Measurements from ENCODE around the gene TEAD4.

TEAD4 gene

DNA sequence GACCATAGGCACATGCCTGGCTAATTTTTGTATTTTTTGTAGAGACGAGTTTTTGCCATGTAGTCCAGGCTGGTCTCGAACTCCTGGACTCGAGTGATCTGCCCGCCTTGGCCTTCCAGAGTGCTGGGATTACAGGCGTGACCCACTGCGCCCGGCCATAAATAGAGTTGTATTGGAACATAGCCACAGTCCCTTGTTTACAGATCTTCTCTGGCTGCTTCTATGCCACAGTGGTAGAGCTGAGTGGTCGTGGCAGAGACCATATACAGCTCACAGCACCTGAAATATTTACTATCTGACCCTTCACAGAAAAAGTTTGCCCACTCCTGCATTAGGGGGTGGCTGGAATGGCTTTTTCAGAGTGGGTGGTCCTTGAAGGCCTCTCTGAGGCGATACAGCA lies 90.0 kb downstream of the TEAD4 start:
- H3K4me2 ChIP-seq (ENCODE audit: insufficient read depth, low read length), result no peak overlapping the region
- DNase-seq, result no peak

DNA sequence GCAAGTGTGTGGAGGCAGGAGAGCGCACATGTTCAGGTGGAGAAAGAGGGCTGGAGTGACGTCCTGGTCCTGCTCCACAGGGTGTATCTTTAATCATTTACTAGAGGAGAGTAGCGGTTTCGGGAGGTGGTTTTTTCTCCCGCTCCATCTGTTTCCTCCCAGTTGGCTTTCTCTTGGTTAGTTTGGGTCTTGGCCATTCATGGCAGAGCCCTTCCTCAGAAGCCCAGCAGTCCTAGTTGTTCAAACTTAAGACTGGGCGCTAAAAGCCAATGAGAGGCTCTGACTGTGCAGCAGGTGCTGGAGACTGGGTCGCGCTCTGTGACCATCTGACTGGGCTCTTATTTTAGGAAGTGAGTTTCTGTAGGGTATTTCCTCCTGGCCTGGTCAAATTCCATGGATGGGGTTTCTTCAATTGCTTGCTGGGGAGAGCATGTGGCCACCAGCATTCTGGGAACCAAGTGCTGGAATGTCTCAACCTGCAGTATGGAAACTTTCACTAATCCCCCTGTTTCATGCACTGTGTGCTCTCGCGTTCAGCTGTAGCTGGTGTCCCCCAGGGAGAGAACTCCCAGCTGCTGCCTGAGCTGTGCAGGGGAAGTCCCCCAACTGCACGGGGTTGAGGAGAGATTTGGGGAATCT lies 90.5 kb downstream of the TEAD4 start:
- H4K20me1 ChIP-seq (ENCODE audit: insufficient read depth, low read length), result no peaks in the 10 kb centered on the region; the same call in 1 of the 2 replicates
- H3K36me3 ChIP-seq (ENCODE audit: insufficient read depth, low read length), result no peaks in the 10 kb centered on the region
- no peak overlapping the region for H2AFZ ChIP-seq (ENCODE audit: low read depth, low read length)
- H3K9me3 ChIP-seq (ENCODE audit: insufficient read depth, low read length, severe bottlenecking), result no peaks in the 10 kb centered on the region
- DNase-seq, result no peak
- H3K4me3 ChIP-seq (ENCODE audit: low read depth in 1 of 2, low read length in 2 of 2), result no peak overlapping the region
- no peaks in the 10 kb centered on the region for H3K4me1 ChIP-seq (ENCODE audit: insufficient read depth, low read length)
- H3K9ac ChIP-seq (ENCODE audit: low read depth, low read length), result no peak overlapping the region
- ATAC-seq (ENCODE audit: insufficient read depth, low read depth), result no peak
- H3K27ac ChIP-seq (ENCODE audit: low read length), result no peak overlapping the region
- H3K27me3 ChIP-seq (ENCODE audit: insufficient read depth, low read length, poor library complexity), result peaks cover 7% of the 10 kb centered on the region
- TF ChIP-seq, protein P1, sequence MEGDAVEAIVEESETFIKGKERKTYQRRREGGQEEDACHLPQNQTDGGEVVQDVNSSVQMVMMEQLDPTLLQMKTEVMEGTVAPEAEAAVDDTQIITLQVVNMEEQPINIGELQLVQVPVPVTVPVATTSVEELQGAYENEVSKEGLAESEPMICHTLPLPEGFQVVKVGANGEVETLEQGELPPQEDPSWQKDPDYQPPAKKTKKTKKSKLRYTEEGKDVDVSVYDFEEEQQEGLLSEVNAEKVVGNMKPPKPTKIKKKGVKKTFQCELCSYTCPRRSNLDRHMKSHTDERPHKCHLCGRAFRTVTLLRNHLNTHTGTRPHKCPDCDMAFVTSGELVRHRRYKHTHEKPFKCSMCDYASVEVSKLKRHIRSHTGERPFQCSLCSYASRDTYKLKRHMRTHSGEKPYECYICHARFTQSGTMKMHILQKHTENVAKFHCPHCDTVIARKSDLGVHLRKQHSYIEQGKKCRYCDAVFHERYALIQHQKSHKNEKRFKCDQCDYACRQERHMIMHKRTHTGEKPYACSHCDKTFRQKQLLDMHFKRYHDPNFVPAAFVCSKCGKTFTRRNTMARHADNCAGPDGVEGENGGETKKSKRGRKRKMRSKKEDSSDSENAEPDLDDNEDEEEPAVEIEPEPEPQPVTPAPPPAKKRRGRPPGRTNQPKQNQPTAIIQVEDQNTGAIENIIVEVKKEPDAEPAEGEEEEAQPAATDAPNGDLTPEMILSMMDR (IDR thresholded peaks at IDR 0.05; ENCODE audit: borderline replicate concordance, extremely low read depth, low read length, poor library complexity, severe bottlenecking), result no peak
- TF ChIP-seq EZH2 (IDR thresholded peaks at IDR 0.05; ENCODE audit: borderline replicate concordance, low read depth, low read length, severe bottlenecking), result no peak
- H3K79me2 ChIP-seq (ENCODE audit: insufficient read depth, low read length), result no peaks in the 10 kb centered on the region
- no peak overlapping the region for H3K4me2 ChIP-seq (ENCODE audit: insufficient read depth, low read length)

More for the DNA sequence above, 90.0 kb downstream of the TEAD4 start:
- H3K36me3 ChIP-seq (ENCODE audit: insufficient read depth, low read length), result no peaks in the 10 kb centered on the region
- H3K4me1 ChIP-seq (ENCODE audit: insufficient read depth, low read length), result no peaks in the 10 kb centered on the region
- TF ChIP-seq, protein P1 (IDR thresholded peaks at IDR 0.05; ENCODE audit: borderline replicate concordance, extremely low read depth, low read length, poor library complexity, severe bottlenecking), result no peak
- no peak for TF ChIP-seq EZH2 (IDR thresholded peaks at IDR 0.05; ENCODE audit: borderline replicate concordance, low read depth, low read length, severe bottlenecking)
- peaks cover 7% of the 10 kb centered on the region for H3K27me3 ChIP-seq (ENCODE audit: insufficient read depth, low read length, poor library complexity)
- H2AFZ ChIP-seq (ENCODE audit: low read depth, low read length), result no peak overlapping the region
- no peaks in the 10 kb centered on the region for H3K79me2 ChIP-seq (ENCODE audit: insufficient read depth, low read length)
- H3K9me3 ChIP-seq (ENCODE audit: insufficient read depth, low read length, severe bottlenecking), result no peaks in the 10 kb centered on the region
- H3K9ac ChIP-seq (ENCODE audit: low read depth, low read length), result no peak overlapping the region
- ATAC-seq (ENCODE audit: insufficient read depth, low read depth), result no peak
- no peak overlapping the region for H3K4me3 ChIP-seq (ENCODE audit: low read depth in 1 of 2, low read length in 2 of 2)
- H4K20me1 ChIP-seq (ENCODE audit: insufficient read depth, low read length), result no peaks in the 10 kb centered on the region; the same call in 1 of the 2 replicates
- H3K27ac ChIP-seq (ENCODE audit: low read length), result no peak overlapping the region

DNA sequence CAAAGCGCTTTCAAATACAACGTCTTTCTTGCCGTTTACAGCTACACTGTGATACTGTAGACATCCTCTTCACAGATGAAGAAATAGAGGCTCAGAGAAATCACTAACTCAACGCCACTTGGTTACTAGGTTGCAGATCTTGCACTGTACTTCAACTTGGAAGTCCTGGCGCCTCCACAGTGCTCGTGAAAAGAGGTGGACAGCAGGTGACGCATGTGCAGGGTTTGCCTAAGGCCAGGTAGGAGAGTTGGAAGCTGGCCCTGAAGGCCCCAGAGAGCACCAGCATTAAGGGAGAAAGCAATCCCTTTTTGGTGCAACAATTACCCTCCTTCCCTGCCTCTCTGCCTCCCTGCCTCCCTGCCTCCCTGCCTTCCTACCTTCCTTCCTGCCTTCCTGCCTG lies 95.2 kb downstream of the TEAD4 start:
- no peaks in the 10 kb centered on the region for H4K20me1 ChIP-seq (ENCODE audit: insufficient read depth, low read length)
- TF ChIP-seq, protein P1 (IDR thresholded peaks at IDR 0.05; ENCODE audit: borderline replicate concordance, extremely low read depth, low read length, poor library complexity, severe bottlenecking), result no peak
- no peak for TF ChIP-seq EZH2 (IDR thresholded peaks at IDR 0.05; ENCODE audit: borderline replicate concordance, low read depth, low read length, severe bottlenecking)
- ATAC-seq (ENCODE audit: insufficient read depth, low read depth), result no peak

More for the DNA sequence above, 95.2 kb downstream of the TEAD4 start:
- Histone ChIP-seq H2AFZ (ENCODE audit: low read depth, low read length) (no peak overlapping the region), H3K27me3 (ENCODE audit: insufficient read depth, low read length, poor library complexity) (peaks cover 12% of the 10 kb centered on the region), H3K9me3 (ENCODE audit: insufficient read depth, low read length, severe bottlenecking) (no peaks in the 10 kb centered on the region), H3K9ac (ENCODE audit: low read depth, low read length) (no peak overlapping the region), H3K4me2 (ENCODE audit: insufficient read depth, low read length) (no peak overlapping the region), H3K4me3 (ENCODE audit: low read depth in 1 of 2, low read length in 2 of 2) (no peak overlapping the region), H3K4me1 (ENCODE audit: insufficient read depth, low read length) (no peaks in the 10 kb centered on the region), H3K27ac (ENCODE audit: low read length) (no peak overlapping the region), H3K79me2 (ENCODE audit: insufficient read depth, low read length) (no peaks in the 10 kb centered on the region), H3K36me3 (ENCODE audit: insufficient read depth, low read length) (no peaks in the 10 kb centered on the region)
- DNase-seq, result no peak
